Measurements from ENCODE around the gene SCP2.

The SCP2 gene

GRCh38 chr1:52927212-52928014 is at the start of gene SCP2:
SCP2 (plus strand) TSS chr1:52927276; CDS start chr1:52927397, 121 bp downstream.
- H3K4me3 ChIP-seq (ENCODE audit: low read length) = peak within 1 kb of the TSS; percentile 75
- no peak for DNase-seq (ENCODE audit: low read depth)
- no peak for TF ChIP-seq CTCF (conservative IDR thresholded peaks at IDR 0.05; ENCODE audit: low read depth, low read length)

- DNase-seq (ENCODE audit: low read depth) = no peak
- H3K4me3 ChIP-seq (ENCODE audit: low read length) = no peak overlapping the region
- no peak for TF ChIP-seq CTCF (conservative IDR thresholded peaks at IDR 0.05; ENCODE audit: low read depth, low read length)
These were observed 49.5 kb upstream of the SCP2 start for GRCh38 chr1:52877554-52877953.

- DNase-seq (ENCODE audit: low read depth) = no peak
- H3K4me3 ChIP-seq (ENCODE audit: low read length) = no peak overlapping the region
- TF ChIP-seq CTCF (conservative IDR thresholded peaks at IDR 0.05; ENCODE audit: low read depth, low read length) = no peak
These were observed 46.9 kb upstream of the SCP2 start for GRCh38 chr1:52880206-52880605.

- no peak for TF ChIP-seq CTCF (conservative IDR thresholded peaks at IDR 0.05; ENCODE audit: low read depth, low read length)
- no peak overlapping the region for H3K4me3 ChIP-seq (ENCODE audit: low read length)
- no peak for DNase-seq (ENCODE audit: low read depth)
These were observed 39.6 kb upstream of the SCP2 start for GRCh38 chr1:52887483-52887882.

GRCh38 chr1:52892424-52893215 is 34.5 kb upstream of the SCP2 start:
- no peak overlapping the region for H3K4me3 ChIP-seq (ENCODE audit: low read length)
- DNase-seq (ENCODE audit: low read depth) = no peak
- TF ChIP-seq CTCF (conservative IDR thresholded peaks at IDR 0.05; ENCODE audit: low read depth, low read length) = no peak

GRCh38 chr1:52899445-52899894 is 27.6 kb upstream of the SCP2 start:
- no peak for DNase-seq (ENCODE audit: low read depth)
- no peak for TF ChIP-seq CTCF (conservative IDR thresholded peaks at IDR 0.05; ENCODE audit: low read depth, low read length)

More at GRCh38 chr1:52899445-52899894, 27.6 kb upstream of the SCP2 start:
- H3K4me3 ChIP-seq (ENCODE audit: low read length) = no peak overlapping the region

Data from retinal pigment epithelial cell (primary cell).